Ishikawa (cell line): Measurements from ENCODE around the gene CKM.

Experiments
- CEBPB ChIP-seq: IDR thresholded peaks from 2 replicates; pipeline ENCODE4 v1.6.1; 2012
- EP300 ChIP-seq: IDR thresholded peaks from 2 replicates; pipeline ENCODE4 v1.6.1; 2012; ENCODE audit warnings: borderline replicate concordance
- FOXM1 ChIP-seq: IDR thresholded peaks from 2 replicates; pipeline ENCODE4 v1.6.1; 2012; ENCODE audit warnings: low read depth, borderline replicate concordance
- REST ChIP-seq: IDR thresholded peaks from 2 replicates; pipeline ENCODE4 v1.6.1; 2012; ENCODE audit warnings: low read depth, mild to moderate bottlenecking
- TAF1 ChIP-seq: IDR thresholded peaks from 2 replicates; pipeline ENCODE4 v1.6.1; 2012; ENCODE audit warnings: low read depth, mild to moderate bottlenecking
- TEAD4 ChIP-seq: IDR thresholded peaks from 2 replicates; pipeline ENCODE4 v1.6.1; 2012
- USF1 ChIP-seq: IDR thresholded peaks from 2 replicates; pipeline ENCODE4 v1.6.1; 2012
- YY1 ChIP-seq: IDR thresholded peaks from 2 replicates; pipeline ENCODE4 v1.6.1; 2012; ENCODE audit warnings: low read depth
- ZBTB7A ChIP-seq: IDR thresholded peaks from 2 replicates; pipeline ENCODE4 v1.6.1; 2012; ENCODE audit warnings: low read depth

- TF ChIP-seq ZBTB7A = no peak
- TF ChIP-seq TEAD4 = no peak
- TF ChIP-seq REST = no peak
- TF ChIP-seq TAF1 = no peak
- TF ChIP-seq FOXM1 = no peak
- TF ChIP-seq USF1 = no peak
- TF ChIP-seq CEBPB = no peak
- no peak for TF ChIP-seq YY1
- TF ChIP-seq EP300 = no peak
Observed at GRCh38 chr19:45364696-45365095, 42.0 kb upstream of the CKM start.
